GM18951 (cell line): ENCODE results near the gene MSMP.

Experiments used
- POLR2A ChIP-seq: IDR thresholded peaks from 4 replicates; pipeline ENCODE4 v1.6.1; 2011; ENCODE audit warnings: mild to moderate bottlenecking; ENCODE audit not compliant: insufficient read length, insufficient read depth; ENCODE audit errors: extremely low read depth
- in situ Hi-C: fragments of 300-500 bp; cut with MboI; formaldehyde crosslinking; loops from one replicate; pipeline ENCODE4 v1.12.0; 2022; ENCODE audit warnings: low sequenced_read_pairs, mixed read lengths, inconsistent platforms; ENCODE audit not compliant: unreplicated experiment

The MSMP gene

GRCh38 chr9:35732185-35732799 is 21.8 kb downstream of the MSMP start, which contains the start of the genes CREB3 and TLN1:
Gene CREB3, plus strand, starts transcription at chr9:35732666. Its CDS starts 107 bp downstream, at chr9:35732773.
Gene TLN1, minus strand, starts transcription at chr9:35732195. Its CDS starts 6,501 bp downstream, at chr9:35725694.
- peak; percentile 80 for TF ChIP-seq POLR2A
- in situ Hi-C loops = no loop called here

GRCh38 chr9:35731415-35732184 is 22.5 kb downstream of the MSMP start:
- in situ Hi-C loops = no loop called here
- TF ChIP-seq POLR2A = no peak

DNA sequence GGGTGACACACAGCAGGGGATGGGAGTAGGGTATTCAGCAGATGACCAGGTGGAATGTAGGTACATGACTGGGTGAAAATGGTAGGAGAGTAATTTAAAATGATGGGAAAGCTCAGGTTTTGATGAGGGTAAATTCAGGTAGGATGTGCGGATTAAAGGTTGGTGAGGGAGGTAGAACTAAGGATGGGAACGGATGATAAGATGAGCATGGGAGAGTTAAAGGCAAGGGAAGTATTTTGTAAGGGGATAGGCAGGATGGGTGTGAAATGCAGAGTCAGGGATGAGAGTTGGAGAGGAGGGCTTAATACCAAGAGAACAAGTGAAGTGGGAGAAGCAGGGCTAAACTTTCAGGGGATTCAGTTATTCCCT is 23.6 kb downstream of the MSMP start:
- in situ Hi-C loops = no loop called here
- TF ChIP-seq POLR2A = no peak

DNA sequence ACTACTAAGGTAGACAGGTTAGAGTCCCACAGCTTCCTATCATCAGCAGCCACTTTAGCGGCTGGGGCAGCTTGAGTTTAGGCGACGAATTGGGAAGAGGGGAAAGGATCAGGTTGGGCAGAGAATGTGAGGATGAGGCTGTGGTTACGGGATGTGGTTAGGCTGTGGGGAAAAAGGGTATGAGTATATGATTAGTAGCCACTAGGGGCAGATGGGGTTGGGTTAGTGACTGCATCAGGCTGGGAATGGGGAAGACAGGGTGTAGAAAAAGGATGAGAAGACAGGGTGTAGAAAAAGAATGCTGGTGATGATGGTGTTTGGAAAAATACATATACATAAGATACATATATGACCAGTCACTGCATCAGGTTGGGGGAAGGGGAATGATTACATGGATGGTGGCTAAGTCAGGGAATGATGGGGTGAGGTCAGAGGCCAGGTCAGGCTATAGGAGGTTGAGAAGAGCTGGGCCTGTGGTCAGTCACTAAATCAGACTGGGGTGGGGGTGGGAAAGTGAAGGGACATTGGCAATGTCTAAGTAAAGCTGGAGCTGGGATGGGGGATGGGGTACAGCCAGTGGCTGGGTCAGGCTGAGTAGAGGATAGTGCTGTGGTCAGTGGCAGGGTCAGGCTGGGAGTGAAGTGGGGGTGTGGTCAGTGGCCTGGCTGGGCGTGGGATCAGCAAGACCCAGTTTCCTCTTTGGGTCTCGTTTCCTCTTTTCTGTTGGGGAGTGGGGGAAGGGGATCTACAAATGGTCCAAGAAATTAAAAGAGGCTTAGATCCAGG is 24.2 kb downstream of the MSMP start:
- TF ChIP-seq POLR2A = no peak
- in situ Hi-C loops = no loop called here

DNA sequence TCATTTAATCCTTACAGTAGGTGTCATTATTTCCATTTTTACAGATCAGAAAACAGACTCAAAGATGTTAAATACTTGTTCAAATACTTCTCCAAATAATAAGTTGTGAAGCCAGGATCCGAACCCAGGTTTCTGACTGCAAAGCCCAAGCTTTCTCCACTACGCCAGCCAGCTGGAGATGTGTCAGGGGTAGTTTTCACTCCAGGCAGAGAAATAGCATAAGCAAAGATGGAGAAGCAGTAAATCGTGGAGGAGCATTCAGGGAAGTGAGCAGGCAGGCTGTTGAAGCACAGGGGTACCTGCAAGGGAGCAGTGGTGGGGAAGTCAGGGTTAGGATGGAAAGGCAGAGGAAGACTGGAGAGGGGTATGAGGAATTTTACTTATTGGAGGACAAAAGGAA is 25.0 kb downstream of the MSMP start:
- in situ Hi-C loops = no loop called here
- TF ChIP-seq POLR2A = no peak

GRCh38 chr9:35728041-35728971 is 25.8 kb downstream of the MSMP start:
- in situ Hi-C loops = no loop called here
- TF ChIP-seq POLR2A = peak; percentile 67

DNA sequence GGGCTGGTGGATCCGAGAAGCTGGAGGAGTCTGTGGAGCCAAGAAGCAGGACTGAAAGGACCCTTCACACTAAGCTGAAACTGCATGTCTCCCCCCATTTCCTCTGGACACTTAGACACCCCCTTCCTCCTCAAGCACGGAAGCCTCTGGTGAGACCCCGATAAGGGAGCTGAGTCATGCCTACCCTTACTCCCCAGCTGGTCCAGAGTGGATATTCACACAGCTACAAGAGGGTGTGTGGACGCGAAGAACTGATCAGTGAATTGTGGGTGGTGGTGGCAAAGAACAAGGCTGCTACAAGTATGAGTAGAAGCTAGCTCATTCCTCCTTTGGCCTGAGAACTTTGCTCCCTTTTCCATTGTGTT is 26.4 kb downstream of the MSMP start:
- no peak for TF ChIP-seq POLR2A
- in situ Hi-C loops = no loop called here

DNA sequence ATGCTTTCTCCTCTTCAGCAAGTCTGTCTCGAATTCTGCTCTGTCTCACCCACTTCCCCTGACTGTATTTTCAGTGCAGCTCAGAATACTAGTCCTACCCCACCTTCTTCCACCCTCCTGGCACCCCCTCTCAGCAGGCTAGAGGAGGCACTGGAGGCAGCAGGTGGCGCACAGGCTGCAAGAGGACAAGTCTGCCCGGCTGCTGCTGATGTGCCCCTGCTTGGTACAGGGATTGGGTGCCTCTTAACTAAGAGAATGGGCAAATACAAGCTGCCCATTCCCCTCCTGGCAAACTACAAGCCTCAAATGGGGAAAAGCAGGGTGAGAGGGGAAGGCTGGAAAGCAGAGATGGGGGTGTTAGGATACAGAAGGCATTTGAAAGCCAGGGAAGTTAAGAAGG is 27.1 kb downstream of the MSMP start:
- no peak for TF ChIP-seq POLR2A
- in situ Hi-C loops = no loop called here

DNA sequence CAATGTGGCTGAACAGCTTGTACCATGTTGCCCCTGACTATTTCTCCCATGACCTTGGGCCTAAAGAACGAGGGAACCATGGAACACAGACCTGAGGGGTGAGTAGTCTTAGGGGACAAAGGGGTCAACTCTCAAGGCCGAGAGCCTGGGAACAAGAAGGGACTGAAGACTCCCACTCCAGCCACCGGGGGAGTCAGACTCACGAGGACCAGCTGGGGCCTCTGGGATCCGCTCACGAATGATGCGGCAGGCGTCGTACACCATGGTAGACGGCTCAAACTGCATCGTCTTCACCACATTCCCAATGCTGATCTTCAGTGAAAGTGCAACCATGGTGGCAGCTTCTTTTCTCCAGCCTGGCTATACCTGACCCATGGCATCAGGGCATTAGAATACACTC is 28.7 kb downstream of the MSMP start:
- TF ChIP-seq POLR2A = no peak
- in situ Hi-C loops = no loop called here

GRCh38 chr9:35723908-35724307 is 30.2 kb downstream of the MSMP start:
- in situ Hi-C loops = no loop called here
- no peak for TF ChIP-seq POLR2A

GRCh38 chr9:35723426-35723825 is 30.6 kb downstream of the MSMP start:
- no peak for TF ChIP-seq POLR2A
- in situ Hi-C loops = no loop called here

DNA sequence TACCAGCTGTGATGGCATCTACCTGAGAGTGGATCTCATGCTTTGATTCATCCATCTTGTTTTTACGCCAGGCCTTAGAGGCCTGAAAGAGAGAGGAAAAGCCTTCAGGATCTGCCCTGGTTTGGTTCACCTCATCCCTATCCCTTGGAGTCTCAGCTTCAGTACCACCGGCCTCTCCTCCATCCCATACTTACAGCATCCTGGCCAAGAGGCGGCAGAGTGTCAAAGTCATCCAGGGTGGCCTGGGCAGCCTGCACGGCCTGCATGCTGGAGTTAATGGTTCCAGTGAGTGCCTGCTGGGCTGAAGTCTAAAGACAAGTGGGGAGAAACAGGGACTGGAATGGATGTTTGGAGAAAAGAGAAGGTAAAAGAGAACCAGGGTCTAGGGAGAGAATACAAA is 34.5 kb downstream of the MSMP start:
- in situ Hi-C loops = no loop called here
- TF ChIP-seq POLR2A = no peak
